ENCODE data around the gene TMEM181.
"Not testable (repeated sequence)": the region's sequence is repeated elsewhere in the genome, so short reads cannot be mapped to it uniquely, and the experiment has no call there.

TMEM181 gene

GRCh38 chr6:158644231-158645063, 84.6 kb downstream of the TMEM181 start, which contains the start of gene DYNLT1:
DYNLT1 (minus strand) TSS chr6:158644743; CDS start chr6:158644708, 35 bp downstream.
- peak; percentile 90 for DNase-seq

DNA sequence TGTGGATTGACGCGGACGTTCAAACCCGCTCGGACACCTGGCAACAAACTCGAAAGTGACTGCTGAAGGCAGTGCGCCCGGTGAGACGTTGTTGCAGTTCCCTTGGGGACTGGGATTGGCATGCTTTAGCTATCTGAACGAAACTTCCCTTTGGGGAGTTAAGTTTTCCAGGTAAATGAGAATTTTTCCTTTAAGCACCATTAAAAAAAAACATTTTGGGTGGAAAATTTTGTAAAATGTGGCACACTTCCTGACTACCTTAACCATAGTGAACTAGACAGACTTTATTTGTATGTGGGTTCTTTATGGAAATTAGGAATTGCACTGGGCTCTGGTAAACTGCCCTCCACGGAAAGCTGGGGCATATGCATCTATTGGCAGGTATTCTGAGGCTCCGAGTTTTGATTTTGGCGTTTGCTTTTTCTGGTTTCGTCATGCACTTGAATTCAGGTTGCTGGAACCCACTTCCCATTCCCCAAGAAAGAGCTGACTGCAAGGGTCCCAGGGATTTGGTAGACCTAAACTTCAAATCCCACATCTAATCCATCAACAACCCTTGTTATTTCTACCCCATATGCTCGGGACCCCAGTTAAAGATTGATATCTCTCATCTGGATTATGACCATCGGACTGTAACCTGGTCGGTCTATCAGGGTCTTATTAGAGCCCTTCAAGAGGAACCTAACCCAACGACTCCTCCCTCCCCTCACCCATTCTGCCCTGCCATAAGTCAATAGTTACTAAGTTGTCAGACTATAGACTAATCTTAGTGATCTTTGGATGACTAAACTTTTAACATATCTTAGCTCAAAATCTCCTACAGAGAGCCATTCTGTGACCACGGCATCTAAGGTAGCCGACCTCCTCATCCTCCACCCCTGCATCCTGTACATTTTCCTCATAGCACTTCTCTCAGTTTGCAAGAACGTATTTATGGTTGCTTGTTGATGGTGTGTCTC, 85.5 kb downstream of the TMEM181 start:
- no peak for DNase-seq

GRCh38 chr6:158646023-158646910, 86.4 kb downstream of the TMEM181 start:
- DNase-seq, result no peak

DNA sequence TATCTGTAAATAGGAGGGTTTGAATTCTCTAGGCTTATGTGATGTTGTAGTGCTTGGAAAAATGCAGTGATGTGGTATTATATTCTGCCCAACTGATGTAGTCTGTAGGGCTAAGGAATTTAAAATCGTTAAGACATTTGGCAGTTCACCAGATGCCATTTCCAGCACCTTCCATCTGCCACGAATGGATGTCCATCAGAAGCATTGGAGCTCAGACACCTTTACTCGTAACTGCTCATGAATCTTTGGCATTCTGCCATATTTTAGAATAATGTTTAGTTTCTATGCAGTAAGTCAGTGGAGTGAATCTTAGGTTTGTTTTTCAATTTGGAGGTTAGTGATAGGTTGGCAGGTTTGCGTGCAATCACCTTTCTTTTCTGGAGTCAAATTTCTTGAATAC, 87.6 kb downstream of the TMEM181 start:
- DNase-seq, result no peak

GRCh38 chr6:158648682-158649131, 88.8 kb downstream of the TMEM181 start:
- DNase-seq, result no peak

GRCh38 chr6:158649289-158650143, 89.6 kb downstream of the TMEM181 start, which contains the start of gene SYTL3:
SYTL3 (plus strand) TSS chr6:158650054; CDS start chr6:158663269, 13,215 bp downstream.
- DNase-seq, result peak; percentile 30

DNA sequence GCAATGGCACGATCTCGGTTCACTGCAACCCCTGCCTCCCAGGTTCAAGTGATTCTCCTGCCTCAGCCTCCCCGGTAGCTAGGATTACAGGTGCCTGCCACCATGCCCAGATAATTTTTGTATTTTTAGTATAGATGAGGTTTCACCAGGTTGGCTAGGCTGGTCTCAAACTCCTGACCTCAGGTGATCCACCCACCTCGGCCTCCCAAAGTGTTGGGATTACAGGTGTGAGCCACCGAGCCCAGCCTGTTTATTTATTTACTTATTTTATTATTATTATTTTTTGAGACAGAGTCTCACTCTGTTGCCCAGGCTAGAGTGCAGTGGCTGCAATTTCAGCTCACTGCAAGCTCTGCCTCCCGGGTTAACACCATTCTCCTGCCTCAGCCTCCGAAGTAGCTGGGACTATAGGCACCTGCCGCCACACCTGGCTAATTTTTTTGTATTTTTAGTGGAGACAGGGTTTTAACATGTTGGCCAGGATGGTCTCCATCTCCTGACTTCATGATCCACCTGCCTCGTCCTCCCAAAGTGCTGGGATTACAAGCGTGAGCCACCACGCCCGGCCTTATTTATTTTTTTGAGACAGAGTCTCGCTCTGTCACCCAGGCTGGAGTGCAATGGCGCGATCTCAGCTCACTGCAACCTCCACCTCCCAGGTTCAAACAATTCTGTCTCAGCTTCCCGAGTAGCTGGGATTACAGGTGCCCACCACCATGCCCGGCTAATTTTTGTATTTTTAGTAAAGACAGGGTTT, 92.3 kb downstream of the TMEM181 start:
- not testable (repeated sequence) for DNase-seq

- no peak for DNase-seq
Measured at GRCh38 chr6:158653577-158654354, 93.9 kb downstream of the TMEM181 start.

- DNase-seq, result no peak
Measured at GRCh38 chr6:158654498-158654897, 94.6 kb downstream of the TMEM181 start.

GRCh38 chr6:158654960-158655489, 95.1 kb downstream of the TMEM181 start:
- no peak for DNase-seq

- no peak for DNase-seq
Measured at GRCh38 chr6:158655569-158656450, 95.9 kb downstream of the TMEM181 start.

- not testable (repeated sequence) for DNase-seq
Measured at GRCh38 chr6:158656986-158657385, 97.1 kb downstream of the TMEM181 start.

- DNase-seq, result no peak
Measured at GRCh38 chr6:158660333-158660754, 100.5 kb downstream of the TMEM181 start.

- no peak for DNase-seq
Measured at GRCh38 chr6:158661156-158661685, 101.3 kb downstream of the TMEM181 start.

- no peak for DNase-seq
Measured at GRCh38 chr6:158662607-158662953, 102.7 kb downstream of the TMEM181 start.

- no peak for DNase-seq
Measured at GRCh38 chr6:158662954-158663624, 103.2 kb downstream of the TMEM181 start.

DNA sequence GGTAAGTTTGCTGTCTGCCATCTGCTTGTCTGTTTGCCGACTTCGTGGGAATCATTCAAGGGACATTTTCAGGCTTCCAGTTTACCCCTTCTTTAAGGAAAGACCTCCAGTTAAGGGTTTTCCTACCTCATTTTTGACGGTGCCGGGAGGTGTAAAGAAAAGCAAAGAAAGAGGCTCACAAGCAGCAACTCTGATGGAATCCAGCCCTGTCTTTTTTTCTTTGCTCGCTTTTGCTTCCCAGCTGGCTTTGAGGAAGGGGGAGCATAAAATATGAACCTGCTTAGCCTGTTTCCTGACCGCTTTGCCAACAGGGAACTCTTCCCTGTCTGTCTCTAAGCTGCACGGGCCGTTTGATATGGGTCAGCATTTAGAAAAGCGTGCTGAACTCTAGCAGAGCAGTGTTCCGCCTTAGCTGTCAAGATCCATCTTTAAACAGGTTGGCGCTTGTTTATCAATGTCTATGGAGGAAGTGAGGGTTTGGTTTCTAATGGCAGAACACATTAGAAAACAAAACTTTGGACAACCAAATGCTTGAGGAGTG, 103.8 kb downstream of the TMEM181 start:
- DNase-seq, result no peak

Measured in GOT3 (cell line).